ENCODE measurements around the gene S100B.

The S100B gene

DNA sequence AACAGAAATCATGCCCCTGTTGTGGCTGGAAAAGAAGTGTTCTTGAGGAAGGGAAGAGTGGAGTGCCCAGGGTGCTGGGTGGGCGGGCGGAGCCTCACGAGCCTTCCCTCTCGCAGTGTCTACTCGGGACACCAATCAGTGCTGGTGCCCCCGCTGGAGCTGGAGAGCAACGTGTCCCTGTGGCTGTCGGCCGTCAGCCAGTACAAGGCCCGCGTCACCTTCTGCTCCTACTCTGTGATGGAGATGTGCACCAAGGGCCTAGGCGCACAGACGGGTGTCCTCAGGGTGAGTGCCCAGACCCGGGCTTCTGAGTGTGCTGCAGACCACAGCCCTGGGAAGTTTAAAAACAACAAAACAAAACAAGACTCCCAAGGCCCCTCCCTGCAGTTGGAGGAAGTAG is 47.4 kb downstream of the S100B start:
- Histone ChIP-seq H3K9ac (no peak overlapping the region), H3K27me3 (ENCODE audit: insufficient read depth, low read depth) (no peaks in the 10 kb centered on the region), H2AFZ (ENCODE audit: low read depth) (no peak overlapping the region), H3K79me2 (ENCODE audit: insufficient read depth, low read depth) (no peaks in the 10 kb centered on the region), H3K4me3 (IDR thresholded peaks at IDR 0.05; ENCODE audit: insufficient read depth, low read depth, low read length) (no peak overlapping the region), H3K27ac (no peak overlapping the region), H3K4me2 (no peak overlapping the region), H4K20me1 (ENCODE audit: insufficient read depth) (no peaks in the 10 kb centered on the region), H3K4me1 (ENCODE audit: low read depth, poor library complexity, severe bottlenecking) (no peaks in the 10 kb centered on the region), H3K36me3 (ENCODE audit: insufficient read depth) (no peaks in the 10 kb centered on the region; the same call in 1 of the 2 replicates)
- TF ChIP-seq, protein P1, sequence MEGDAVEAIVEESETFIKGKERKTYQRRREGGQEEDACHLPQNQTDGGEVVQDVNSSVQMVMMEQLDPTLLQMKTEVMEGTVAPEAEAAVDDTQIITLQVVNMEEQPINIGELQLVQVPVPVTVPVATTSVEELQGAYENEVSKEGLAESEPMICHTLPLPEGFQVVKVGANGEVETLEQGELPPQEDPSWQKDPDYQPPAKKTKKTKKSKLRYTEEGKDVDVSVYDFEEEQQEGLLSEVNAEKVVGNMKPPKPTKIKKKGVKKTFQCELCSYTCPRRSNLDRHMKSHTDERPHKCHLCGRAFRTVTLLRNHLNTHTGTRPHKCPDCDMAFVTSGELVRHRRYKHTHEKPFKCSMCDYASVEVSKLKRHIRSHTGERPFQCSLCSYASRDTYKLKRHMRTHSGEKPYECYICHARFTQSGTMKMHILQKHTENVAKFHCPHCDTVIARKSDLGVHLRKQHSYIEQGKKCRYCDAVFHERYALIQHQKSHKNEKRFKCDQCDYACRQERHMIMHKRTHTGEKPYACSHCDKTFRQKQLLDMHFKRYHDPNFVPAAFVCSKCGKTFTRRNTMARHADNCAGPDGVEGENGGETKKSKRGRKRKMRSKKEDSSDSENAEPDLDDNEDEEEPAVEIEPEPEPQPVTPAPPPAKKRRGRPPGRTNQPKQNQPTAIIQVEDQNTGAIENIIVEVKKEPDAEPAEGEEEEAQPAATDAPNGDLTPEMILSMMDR (conservative IDR thresholded peaks at IDR 0.05; ENCODE audit: low read depth, low read length), result no peak

- Histone ChIP-seq H3K79me2 (ENCODE audit: insufficient read depth, low read depth) (no peaks in the 10 kb centered on the region), H3K36me3 (ENCODE audit: insufficient read depth) (no peaks in the 10 kb centered on the region; the same call in 1 of the 2 replicates), H3K4me2 (no peak overlapping the region), H3K9ac (no peak overlapping the region), H3K4me1 (ENCODE audit: low read depth, poor library complexity, severe bottlenecking) (no peaks in the 10 kb centered on the region), H2AFZ (ENCODE audit: low read depth) (no peak overlapping the region), H3K27me3 (ENCODE audit: insufficient read depth, low read depth) (no peaks in the 10 kb centered on the region), H3K27ac (no peak overlapping the region), H4K20me1 (ENCODE audit: insufficient read depth) (no peaks in the 10 kb centered on the region), H3K4me3 (IDR thresholded peaks at IDR 0.05; ENCODE audit: insufficient read depth, low read depth, low read length) (no peak overlapping the region)
- TF ChIP-seq, protein P1 (conservative IDR thresholded peaks at IDR 0.05; ENCODE audit: low read depth, low read length), result no peak
Observed at GRCh38 chr21:46556802-46557201, 48.1 kb downstream of the S100B start.

DNA sequence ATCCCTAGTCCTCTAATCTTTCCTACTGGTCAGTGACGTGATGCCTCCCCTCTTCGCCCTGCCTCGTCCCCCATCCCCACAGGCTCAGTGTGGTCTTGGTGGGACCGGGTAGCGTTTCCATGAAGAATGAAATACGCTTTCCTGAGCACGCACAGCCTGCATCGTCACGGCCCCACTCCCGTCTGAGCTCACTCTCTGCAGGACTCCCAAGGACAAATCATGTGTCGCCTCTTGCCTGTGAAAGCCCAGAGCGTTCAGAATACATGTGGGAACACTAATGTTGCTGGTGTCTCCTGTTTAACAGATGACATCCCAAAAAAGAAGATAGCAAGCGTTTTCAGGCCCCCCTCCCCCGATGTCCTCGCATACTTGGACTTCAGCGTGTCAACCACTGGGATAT is 49.2 kb downstream of the S100B start:
- no peak overlapping the region for H3K4me3 ChIP-seq (IDR thresholded peaks at IDR 0.05; ENCODE audit: insufficient read depth, low read depth, low read length)
- H3K4me2 ChIP-seq, result no peak overlapping the region
- no peaks in the 10 kb centered on the region for H3K27me3 ChIP-seq (ENCODE audit: insufficient read depth, low read depth)
- H4K20me1 ChIP-seq (ENCODE audit: insufficient read depth), result no peaks in the 10 kb centered on the region
- no peaks in the 10 kb centered on the region for H3K79me2 ChIP-seq (ENCODE audit: insufficient read depth, low read depth)
- no peak overlapping the region for H2AFZ ChIP-seq (ENCODE audit: low read depth)
- H3K4me1 ChIP-seq (ENCODE audit: low read depth, poor library complexity, severe bottlenecking), result no peaks in the 10 kb centered on the region
- TF ChIP-seq, protein P1 (conservative IDR thresholded peaks at IDR 0.05; ENCODE audit: low read depth, low read length), result no peak
- H3K9ac ChIP-seq, result no peak overlapping the region
- H3K27ac ChIP-seq, result no peak overlapping the region
- H3K36me3 ChIP-seq (ENCODE audit: insufficient read depth), result no peaks in the 10 kb centered on the region

DNA sequence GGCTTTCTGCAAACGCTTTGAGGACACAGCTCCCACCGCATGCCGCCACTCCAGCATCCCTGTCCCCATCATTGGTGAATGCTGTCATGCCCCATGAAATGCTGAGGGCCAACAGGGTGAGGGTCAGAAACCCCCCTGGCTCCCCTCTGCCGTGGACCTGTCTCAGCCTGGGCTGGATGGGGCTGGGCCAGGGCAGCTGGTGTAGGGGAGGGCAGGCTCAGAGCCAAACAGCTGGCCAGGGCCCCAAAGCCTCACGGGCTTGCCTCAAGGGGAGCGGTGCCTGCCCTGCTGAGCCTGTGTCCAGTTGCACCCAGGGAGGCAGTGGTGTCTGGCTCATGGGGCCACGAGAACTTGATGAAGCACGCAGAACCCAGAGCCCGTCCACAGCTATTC is 49.7 kb downstream of the S100B start:
- Histone ChIP-seq H3K79me2 (ENCODE audit: insufficient read depth, low read depth) (no peaks in the 10 kb centered on the region), H3K4me3 (IDR thresholded peaks at IDR 0.05; ENCODE audit: insufficient read depth, low read depth, low read length) (no peak overlapping the region), H3K27ac (no peak overlapping the region), H2AFZ (ENCODE audit: low read depth) (no peak overlapping the region), H3K9ac (no peak overlapping the region), H3K27me3 (ENCODE audit: insufficient read depth, low read depth) (no peaks in the 10 kb centered on the region), H3K4me2 (no peak overlapping the region), H3K4me1 (ENCODE audit: low read depth, poor library complexity, severe bottlenecking) (no peaks in the 10 kb centered on the region), H3K36me3 (ENCODE audit: insufficient read depth) (no peaks in the 10 kb centered on the region), H4K20me1 (ENCODE audit: insufficient read depth) (no peaks in the 10 kb centered on the region)
- TF ChIP-seq, protein P1 (conservative IDR thresholded peaks at IDR 0.05; ENCODE audit: low read depth, low read length), result no peak
